Body of pancreas (tissue), 4 donors: Measurements from ENCODE around the gene UNC93A.

Experiments used
- POLR2A ChIP-seq, 3 donors: fragments of 450-650 bp; IDR thresholded peaks; one replicate each; pipeline ENCODE4 v1.6.1; 2016; ENCODE audit warnings: antibody characterized with exemption in 3 of 3, mild to moderate bottlenecking in 2 of 3
- TF ChIP-seq, protein P1 (sequence below), 7 experiments: fragments of 450-650 bp in 4 of 7; fragments of 200-600 bp in 3 of 7; sonication (generic) in 3 of 7; IDR thresholded peaks; one replicate each; pipeline ENCODE4 v1.5.1; 2016 to 2019; ENCODE audit warnings: antibody characterized with exemption in 7 of 7

DNA sequence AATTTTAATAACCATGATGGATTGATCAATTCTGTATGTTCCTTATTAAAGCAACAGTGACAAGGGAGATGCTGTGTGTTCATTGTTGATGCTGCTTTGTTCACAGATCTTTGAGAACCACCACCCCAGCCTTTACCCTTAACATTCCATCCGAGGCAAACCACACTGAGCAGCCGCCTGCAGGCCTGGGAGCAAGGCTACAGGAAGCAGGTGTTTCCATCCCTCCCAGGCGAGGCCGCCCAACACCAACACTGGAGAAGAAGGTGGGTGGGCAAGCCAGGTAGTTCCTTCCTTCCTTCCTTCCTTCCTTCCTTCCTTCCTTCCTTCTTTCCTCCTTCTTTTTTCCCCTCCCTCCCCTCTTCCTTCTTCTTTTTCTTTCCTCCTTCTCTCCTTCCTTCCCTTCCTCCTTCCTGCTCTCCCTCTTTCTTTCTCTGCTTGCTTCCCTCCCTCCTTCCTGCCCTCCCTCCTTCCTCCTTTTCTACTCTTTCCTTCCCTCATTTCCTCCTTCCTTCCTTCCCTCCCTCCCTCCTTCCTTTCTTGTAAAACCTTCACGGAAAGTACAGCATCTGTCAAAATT is 47.5 kb downstream of the UNC93A start:
- TF ChIP-seq, protein P1, sequence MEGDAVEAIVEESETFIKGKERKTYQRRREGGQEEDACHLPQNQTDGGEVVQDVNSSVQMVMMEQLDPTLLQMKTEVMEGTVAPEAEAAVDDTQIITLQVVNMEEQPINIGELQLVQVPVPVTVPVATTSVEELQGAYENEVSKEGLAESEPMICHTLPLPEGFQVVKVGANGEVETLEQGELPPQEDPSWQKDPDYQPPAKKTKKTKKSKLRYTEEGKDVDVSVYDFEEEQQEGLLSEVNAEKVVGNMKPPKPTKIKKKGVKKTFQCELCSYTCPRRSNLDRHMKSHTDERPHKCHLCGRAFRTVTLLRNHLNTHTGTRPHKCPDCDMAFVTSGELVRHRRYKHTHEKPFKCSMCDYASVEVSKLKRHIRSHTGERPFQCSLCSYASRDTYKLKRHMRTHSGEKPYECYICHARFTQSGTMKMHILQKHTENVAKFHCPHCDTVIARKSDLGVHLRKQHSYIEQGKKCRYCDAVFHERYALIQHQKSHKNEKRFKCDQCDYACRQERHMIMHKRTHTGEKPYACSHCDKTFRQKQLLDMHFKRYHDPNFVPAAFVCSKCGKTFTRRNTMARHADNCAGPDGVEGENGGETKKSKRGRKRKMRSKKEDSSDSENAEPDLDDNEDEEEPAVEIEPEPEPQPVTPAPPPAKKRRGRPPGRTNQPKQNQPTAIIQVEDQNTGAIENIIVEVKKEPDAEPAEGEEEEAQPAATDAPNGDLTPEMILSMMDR (IDR thresholded peaks at IDR 0.05) = no peak
- TF ChIP-seq POLR2A (IDR thresholded peaks at IDR 0.05) = no peak
